Endothelial cell of umbilical vein (primary cell): ENCODE data around the gene DPH1. TPM values are rescaled to one million over a fixed set of nuclear protein-coding genes. Genes with fewer than 3 reads are reported as not detected.
A peak's percentile ranks its signal among the peaks of the same experiment; 100 is the strongest.

Source experiments
- BruUV-seq: library from RNA; stranded (reverse); fragments of 400-500 nt; replicated peaks from 2 replicates; lab custom pipeline; 2021; lab: Mats Ljungman, UMichigan
- CTCF ChIA-PET: fragments of 300-600, 350-600 bp; sonication (Branson Sonifier 250); formaldehyde crosslinking; loops from one replicate; lab custom pipeline; 2021; ENCODE audit warnings: antibody characterized with exemption, inconsistent platforms; lab: Charles Lee
- POLR2A ChIA-PET: fragments of 300-600, 350-600 bp; sonication (Branson Sonifier 250); formaldehyde crosslinking; loops from one replicate; lab custom pipeline; 2021; ENCODE audit warnings: antibody characterized with exemption, inconsistent platforms; lab: Charles Lee
- DNase-seq: peaks from one replicate; pipeline ENCODE4 v3.0.0-alpha.2; 2011; ENCODE audit warnings: low read depth, low spot score
- FAIRE-seq: peaks from 2 replicates; lab custom pipeline; 2011; peaks lifted over from hg19 to GRCh38; lab: Jason Lieb, UNC
- H2AFZ ChIP-seq: 2 replicates; pipeline ENCODE4 v1.6.0; 2012; ENCODE audit warnings: low read depth, low read length, control low read depth, inconsistent platforms
- H3K27ac ChIP-seq: 2 replicates; pipeline ENCODE4 v1.5.1; 2011; ENCODE audit warnings: low read depth, mild to moderate bottlenecking, control low read depth, low read length, moderate library complexity; ENCODE audit not compliant: insufficient read depth
- H3K27me3 ChIP-seq, 2 experiments: 2 replicates each; pipeline versions ENCODE4 v1.6.0 to v1.6.1; 2011; ENCODE audit warnings: low read length in 2 of 2, mixed read lengths in 1 of 2; ENCODE audit not compliant: control insufficient read depth in 2 of 2, insufficient read depth in 2 of 2
- H3K36me3 ChIP-seq, 2 experiments: 2 replicates in 1 of 2; 3 replicates in 1 of 2; pipeline ENCODE4 v1.5.1; 2011; ENCODE audit warnings: low read length in 2 of 2, mild to moderate bottlenecking in 1 of 2, moderate library complexity in 1 of 2; ENCODE audit not compliant: control insufficient read depth in 2 of 2, insufficient read depth in 2 of 2; ENCODE audit errors: extremely low read depth in 1 of 2
- H3K4me1 ChIP-seq: 3 replicates; pipeline ENCODE4 v1.5.1; 2011; ENCODE audit warnings: mild to moderate bottlenecking, low read length; ENCODE audit not compliant: control insufficient read depth, insufficient read depth; ENCODE audit errors: extremely low read depth
- H3K4me2 ChIP-seq: 2 replicates; pipeline ENCODE4 v1.6.1; 2011; ENCODE audit warnings: low read length, control low read depth, mixed read lengths; ENCODE audit not compliant: insufficient read depth
- H3K4me3 ChIP-seq, 3 experiments: fragments of 200-600 bp in 1 of 3; sonication (generic), shearing (Covaris generic) in 1 of 3; replicated peaks in 1 of 3; 2 replicates each; pipeline ENCODE4 v1.5.1; 2011 to 2016; ENCODE audit warnings: control low read depth in 3 of 3, low read length in 3 of 3, mild to moderate bottlenecking in 2 of 3, inconsistent platforms in 1 of 3, low read depth in 1 of 3, moderate library complexity in 1 of 3; ENCODE audit not compliant: insufficient read depth in 1 of 3
- H3K79me2 ChIP-seq: 2 replicates; pipeline ENCODE4 v1.6.0; 2012; ENCODE audit warnings: low read length, inconsistent platforms; ENCODE audit not compliant: control insufficient read depth, insufficient read depth
- H3K9ac ChIP-seq: replicated peaks from 2 replicates; pipeline ENCODE3; 2011; ENCODE audit warnings: low read length, control low read depth; ENCODE audit not compliant: insufficient read depth; ENCODE audit errors: extremely low read depth
- H3K9me1 ChIP-seq: replicated peaks from 3 replicates; pipeline ENCODE4 v1.6.0; 2011; ENCODE audit warnings: mild to moderate bottlenecking, low read length; ENCODE audit not compliant: control insufficient read depth, insufficient read depth; ENCODE audit errors: extremely low read depth
- H3K9me3 ChIP-seq: replicated peaks from 2 replicates; pipeline ENCODE4 v1.5.1; 2012; ENCODE audit warnings: low read length, inconsistent platforms; ENCODE audit not compliant: control insufficient read depth, insufficient read depth
- H4K20me1 ChIP-seq: replicated peaks from 2 replicates; pipeline ENCODE3; 2011; ENCODE audit warnings: mild to moderate bottlenecking, low read length; ENCODE audit not compliant: control insufficient read depth, insufficient read depth; ENCODE audit errors: extremely low read depth
- CTCF ChIP-seq, 2 donors: IDR thresholded peaks; 1 replicate in 1 of 2; 2 replicates in 1 of 2; pipeline ENCODE4 v1.5.1; 2011; ENCODE audit warnings: low read length in 2 of 2, mild to moderate bottlenecking in 2 of 2, moderate library complexity in 2 of 2, control low read depth in 1 of 2, inconsistent platforms in 1 of 2, low read depth in 1 of 2; ENCODE audit not compliant: insufficient read depth in 1 of 2; ENCODE audit errors: extremely low read depth in 1 of 2
- FOS ChIP-seq: IDR thresholded peaks from 2 replicates; pipeline ENCODE4 v1.6.1; 2011; ENCODE audit warnings: mild to moderate bottlenecking, low read length, moderate library complexity, borderline replicate concordance; ENCODE audit not compliant: insufficient read depth
- GATA2 ChIP-seq: IDR thresholded peaks from 2 replicates; pipeline ENCODE4 v1.7.0; 2011; ENCODE audit warnings: low read depth, mild to moderate bottlenecking, moderate library complexity, mixed read lengths, low read length; ENCODE audit not compliant: insufficient read length, insufficient read depth
- POLR2A ChIP-seq: IDR thresholded peaks from 2 replicates; pipeline ENCODE4 v1.6.1; 2012; ENCODE audit warnings: low read depth, mild to moderate bottlenecking, control low read depth, low read length
- POLR2AphosphoS5 ChIP-seq: IDR thresholded peaks from 2 replicates; pipeline ENCODE4 v1.6.1; 2012; ENCODE audit warnings: low read depth, mild to moderate bottlenecking, control low read depth, low read length, moderate library complexity; ENCODE audit not compliant: insufficient read depth
- dilution Hi-C: fragments of 300-500 bp; cut with MboI; formaldehyde crosslinking; loops from one replicate; pipeline ENCODE4 v1.15.0; 2019; ENCODE audit warnings: low sequenced_read_pairs; ENCODE audit not compliant: extremely low pct_ligation_motif_present
- intact Hi-C: fragments of 100-400 bp; cut with micrococcal nuclease; formaldehyde crosslinking; loops from one replicate; pipeline ENCODE4 v1.10.0; 2022
- polyA plus RNA-seq, 4 experiments: library from polyadenylated mRNA; depleted of rRNA in 3 of 4; stranded (reverse) in 3 of 4; unstranded in 1 of 4; fragments of >200 nt; gene quantifications; 2 replicates each; pipeline versions ENCODE4 v1.2.1 to v1.2.3, GENCODE V29; 2011 to 2012; ENCODE audit warnings: missing spikeins in 1 of 4
- total RNA-seq: library from RNA; stranded (reverse); gene quantifications from 2 replicates; pipeline ENCODE4 v1.2.3, GENCODE V29; 2021

DPH1 gene
- total and polyA plus RNA-seq, 2 donors (not counting 3 experiments of a cell fraction or from before 2014, with no cell fraction given): 37.8 to 45.6 TPM

- Histone ChIP-seq H2AFZ (no peak overlapping the region), H3K27ac (no peak overlapping the region), H3K9ac (no peak overlapping the region), H3K9me3 (no peaks in the 10 kb centered on the region), H3K9me1 (no peaks in the 10 kb centered on the region), H3K4me1 (peaks cover 49% of the 10 kb centered on the region), H3K4me2 (no peak overlapping the region), H3K79me2 (peaks cover 8% of the 10 kb centered on the region), H3K4me3 (no peak overlapping the region), H3K27me3 (no peaks in the 10 kb centered on the region), H3K36me3 (peaks cover 0 to 13% of the 10 kb centered on the region in 2 experiments), H4K20me1 (no peaks in the 10 kb centered on the region)
- BruUV-seq: no TSS peak
- FAIRE-seq: no peak
- ChIA-PET POLR2A (no interaction called here), CTCF (interaction anchor here (0.9 to 17.2 kb wide), 5 partner anchors 9 to 189 kb away, joined by 3 to 455 read pairs (median 5); partner anchors contain the start of gene HIC1)
- no peak for DNase-seq
- dilution Hi-C loops (no loop called here), intact Hi-C loops (no loop called here)
- no peak for TF ChIP-seq CTCF (IDR thresholded peaks at IDR 0.05; ENCODE audit: extremely low read depth in 1 of 2, insufficient read depth in 1 of 2, low read depth in 1 of 2, low read length in 2 of 2)
- TF ChIP-seq POLR2AphosphoS5: no peak
These were observed 34.2 kb downstream of the DPH1 start for GRCh38 chr17:2064147-2064489.

- POLR2A ChIA-PET: no interaction called here
- BruUV-seq: no TSS peak
- H3K4me2 ChIP-seq: no peak overlapping the region
- no peaks in the 10 kb centered on the region for H3K9me3 ChIP-seq
- no peak for FAIRE-seq
- no peak for DNase-seq
- no peaks in the 10 kb centered on the region for H4K20me1 ChIP-seq
- H3K9me1 ChIP-seq: no peaks in the 10 kb centered on the region
- no peak overlapping the region for H3K4me3 ChIP-seq
- no peak overlapping the region for H3K9ac ChIP-seq
- TF ChIP-seq POLR2A (no peak), FOS (no peak), GATA2 (no peak)
- intact Hi-C loops (no loop called here), dilution Hi-C loops (no loop called here)
- H3K36me3 ChIP-seq: peaks cover 0 to 13% of the 10 kb centered on the region in 2 experiments
- H3K79me2 ChIP-seq: peaks cover 8% of the 10 kb centered on the region
- H3K27ac ChIP-seq: peak overlapping the region; percentile 78
- CTCF ChIA-PET: interaction anchor here (0.9 to 17.2 kb wide), 7 partner anchors 9 to 217 kb away, joined by 3 to 455 read pairs (median 5); partner anchors contain the start of gene HIC1
- H3K27me3 ChIP-seq: no peaks in the 10 kb centered on the region
- peaks cover 51% of the 10 kb centered on the region for H3K4me1 ChIP-seq
- no peak overlapping the region for H2AFZ ChIP-seq
These were observed 34.6 kb downstream of the DPH1 start for GRCh38 chr17:2064520-2064971.
